Ishikawa (cell line): ENCODE results near the gene RGS6.

ENCODE experiments used
- CEBPB ChIP-seq: IDR thresholded peaks from 2 replicates; pipeline ENCODE4 v1.6.1; 2012
- CREB1 ChIP-seq: IDR thresholded peaks from 2 replicates; pipeline ENCODE4 v1.6.1; 2012; ENCODE audit warnings: low read depth
- EGR1 ChIP-seq: IDR thresholded peaks from 2 replicates; pipeline ENCODE4 v1.6.1; 2012
- EP300 ChIP-seq: IDR thresholded peaks from 2 replicates; pipeline ENCODE4 v1.6.1; 2012; ENCODE audit warnings: borderline replicate concordance
- FOXM1 ChIP-seq: IDR thresholded peaks from 2 replicates; pipeline ENCODE4 v1.6.1; 2012; ENCODE audit warnings: low read depth, borderline replicate concordance
- NFIC ChIP-seq: IDR thresholded peaks from 2 replicates; pipeline ENCODE4 v1.6.1; 2012
- RAD21 ChIP-seq: IDR thresholded peaks from 2 replicates; pipeline ENCODE4 v1.6.1; 2012; ENCODE audit warnings: low read depth
- TAF1 ChIP-seq: IDR thresholded peaks from 2 replicates; pipeline ENCODE4 v1.6.1; 2012; ENCODE audit warnings: low read depth, mild to moderate bottlenecking
- TCF12 ChIP-seq: IDR thresholded peaks from 2 replicates; pipeline ENCODE4 v1.6.1; 2012; ENCODE audit warnings: low read depth
- TEAD4 ChIP-seq: IDR thresholded peaks from 2 replicates; pipeline ENCODE4 v1.6.1; 2012
- YY1 ChIP-seq: IDR thresholded peaks from 2 replicates; pipeline ENCODE4 v1.6.1; 2012; ENCODE audit warnings: low read depth
- ZBTB7A ChIP-seq: IDR thresholded peaks from 2 replicates; pipeline ENCODE4 v1.6.1; 2012; ENCODE audit warnings: low read depth
- TF ChIP-seq, protein P1 (sequence below): IDR thresholded peaks from 2 replicates; pipeline ENCODE4 v1.6.1; 2012; ENCODE audit warnings: low read depth, mild to moderate bottlenecking
- TF ChIP-seq, protein P2 (sequence below): IDR thresholded peaks from 2 replicates; pipeline ENCODE4 v1.6.1; 2012
- TF ChIP-seq, protein P3 (sequence below): IDR thresholded peaks from 2 replicates; pipeline ENCODE4 v1.6.1; 2012

RGS6 gene

GRCh38 chr14:72492196-72492595 lies 560.0 kb downstream of the RGS6 start:
- TF ChIP-seq, protein P1, sequence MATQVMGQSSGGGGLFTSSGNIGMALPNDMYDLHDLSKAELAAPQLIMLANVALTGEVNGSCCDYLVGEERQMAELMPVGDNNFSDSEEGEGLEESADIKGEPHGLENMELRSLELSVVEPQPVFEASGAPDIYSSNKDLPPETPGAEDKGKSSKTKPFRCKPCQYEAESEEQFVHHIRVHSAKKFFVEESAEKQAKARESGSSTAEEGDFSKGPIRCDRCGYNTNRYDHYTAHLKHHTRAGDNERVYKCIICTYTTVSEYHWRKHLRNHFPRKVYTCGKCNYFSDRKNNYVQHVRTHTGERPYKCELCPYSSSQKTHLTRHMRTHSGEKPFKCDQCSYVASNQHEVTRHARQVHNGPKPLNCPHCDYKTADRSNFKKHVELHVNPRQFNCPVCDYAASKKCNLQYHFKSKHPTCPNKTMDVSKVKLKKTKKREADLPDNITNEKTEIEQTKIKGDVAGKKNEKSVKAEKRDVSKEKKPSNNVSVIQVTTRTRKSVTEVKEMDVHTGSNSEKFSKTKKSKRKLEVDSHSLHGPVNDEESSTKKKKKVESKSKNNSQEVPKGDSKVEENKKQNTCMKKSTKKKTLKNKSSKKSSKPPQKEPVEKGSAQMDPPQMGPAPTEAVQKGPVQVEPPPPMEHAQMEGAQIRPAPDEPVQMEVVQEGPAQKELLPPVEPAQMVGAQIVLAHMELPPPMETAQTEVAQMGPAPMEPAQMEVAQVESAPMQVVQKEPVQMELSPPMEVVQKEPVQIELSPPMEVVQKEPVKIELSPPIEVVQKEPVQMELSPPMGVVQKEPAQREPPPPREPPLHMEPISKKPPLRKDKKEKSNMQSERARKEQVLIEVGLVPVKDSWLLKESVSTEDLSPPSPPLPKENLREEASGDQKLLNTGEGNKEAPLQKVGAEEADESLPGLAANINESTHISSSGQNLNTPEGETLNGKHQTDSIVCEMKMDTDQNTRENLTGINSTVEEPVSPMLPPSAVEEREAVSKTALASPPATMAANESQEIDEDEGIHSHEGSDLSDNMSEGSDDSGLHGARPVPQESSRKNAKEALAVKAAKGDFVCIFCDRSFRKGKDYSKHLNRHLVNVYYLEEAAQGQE = no peak
- no peak for TF ChIP-seq TCF12
- TF ChIP-seq TAF1 = no peak
- no peak for TF ChIP-seq RAD21
- no peak for TF ChIP-seq TEAD4
- TF ChIP-seq, protein P2, sequence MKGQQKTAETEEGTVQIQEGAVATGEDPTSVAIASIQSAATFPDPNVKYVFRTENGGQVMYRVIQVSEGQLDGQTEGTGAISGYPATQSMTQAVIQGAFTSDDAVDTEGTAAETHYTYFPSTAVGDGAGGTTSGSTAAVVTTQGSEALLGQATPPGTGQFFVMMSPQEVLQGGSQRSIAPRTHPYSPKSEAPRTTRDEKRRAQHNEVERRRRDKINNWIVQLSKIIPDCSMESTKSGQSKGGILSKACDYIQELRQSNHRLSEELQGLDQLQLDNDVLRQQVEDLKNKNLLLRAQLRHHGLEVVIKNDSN = no peak
- no peak for TF ChIP-seq EGR1
- TF ChIP-seq ZBTB7A = no peak
- TF ChIP-seq YY1 = no peak
- no peak for TF ChIP-seq FOXM1
- TF ChIP-seq, protein P3, sequence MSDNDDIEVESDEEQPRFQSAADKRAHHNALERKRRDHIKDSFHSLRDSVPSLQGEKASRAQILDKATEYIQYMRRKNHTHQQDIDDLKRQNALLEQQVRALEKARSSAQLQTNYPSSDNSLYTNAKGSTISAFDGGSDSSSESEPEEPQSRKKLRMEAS = no peak
- no peak for TF ChIP-seq CEBPB
- no peak for TF ChIP-seq NFIC
- TF ChIP-seq EP300 = no peak
- no peak for TF ChIP-seq CREB1

- no peak for TF ChIP-seq ZBTB7A
- TF ChIP-seq FOXM1 = no peak
- TF ChIP-seq, protein P1 = no peak
Measured at GRCh38 chr14:72495668-72496067, 563.4 kb downstream of the RGS6 start.

DNA sequence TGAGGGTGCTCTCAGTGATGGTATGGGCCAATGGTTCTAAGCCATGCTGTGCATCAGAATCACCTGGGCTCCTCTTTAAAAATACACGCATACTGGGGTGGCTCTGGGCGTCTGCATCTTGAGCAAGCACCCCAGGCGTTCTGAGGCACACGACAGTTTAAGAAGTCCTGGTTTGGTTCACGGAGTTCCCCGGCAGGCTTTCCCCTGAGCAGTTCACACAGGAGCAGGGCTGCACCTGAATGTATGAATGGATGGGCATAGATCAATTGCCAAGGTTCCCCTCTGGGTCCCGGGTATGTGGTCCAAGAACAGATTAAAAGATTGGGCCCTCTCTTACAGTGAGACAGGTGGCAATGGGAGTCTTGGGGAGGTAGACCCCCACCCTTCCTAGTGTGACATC lies 566.4 kb downstream of the RGS6 start:
- TF ChIP-seq, protein P2 = no peak

GRCh38 chr14:72499746-72500145 lies 567.5 kb downstream of the RGS6 start:
- TF ChIP-seq, protein P3 = no peak
- no peak for TF ChIP-seq TCF12
- TF ChIP-seq CEBPB = no peak
- TF ChIP-seq TEAD4 = no peak
- no peak for TF ChIP-seq TAF1
- TF ChIP-seq, protein P1 = no peak

- TF ChIP-seq TAF1 (no peak), EGR1 (no peak)
Measured at GRCh38 chr14:72500234-72500838, 568.1 kb downstream of the RGS6 start.

- TF ChIP-seq CREB1 = no peak
- TF ChIP-seq, protein P3 = no peak
- TF ChIP-seq ZBTB7A = no peak
- no peak for TF ChIP-seq TAF1
- TF ChIP-seq TEAD4 = no peak
- no peak for TF ChIP-seq FOXM1
- TF ChIP-seq, protein P2 = no peak
- TF ChIP-seq, protein P1 = no peak
- TF ChIP-seq RAD21 = no peak
- no peak for TF ChIP-seq EGR1
- TF ChIP-seq CEBPB = no peak
- no peak for TF ChIP-seq TCF12
Measured at GRCh38 chr14:72501439-72501838, 569.2 kb downstream of the RGS6 start.
